ENCODE results near the gene IRAK1.

- TF ChIP-seq CTCF (tag by site-specific recombination; IDR thresholded peaks at IDR 0.05) = no peak
- no peak for TF ChIP-seq ZNF37A (tag by site-specific recombination; IDR thresholded peaks at IDR 0.05)
- TF ChIP-seq ZNF138 (tag by site-specific recombination; IDR thresholded peaks at IDR 0.05; ENCODE audit: borderline replicate concordance) = no peak
- no peak for TF ChIP-seq ZNF580 (tag by site-specific recombination; IDR thresholded peaks at IDR 0.05)
- no peak for TF ChIP-seq ZNF398 (tag by site-specific recombination; IDR thresholded peaks at IDR 0.05)
- no peak for TF ChIP-seq ZBTB44 (tag by site-specific recombination; IDR thresholded peaks at IDR 0.05)
- no peak for TF ChIP-seq KLF8 (tag by site-specific recombination; IDR thresholded peaks at IDR 0.05)
- TF ChIP-seq REST (tag by site-specific recombination; IDR thresholded peaks at IDR 0.05) = no peak
- no peak for TF ChIP-seq TSHZ1 (tag by site-specific recombination; IDR thresholded peaks at IDR 0.05; ENCODE audit: borderline replicate concordance)
- no peak for TF ChIP-seq ZNF843 (tag by site-specific recombination; IDR thresholded peaks at IDR 0.05)
- TF ChIP-seq ZNF335 (tag by site-specific recombination; conservative IDR thresholded peaks at IDR 0.05) = no peak
- TF ChIP-seq HOXA7 (CRISPR knock-in tag; IDR thresholded peaks at IDR 0.05; ENCODE audit: borderline replicate concordance) = no peak
- no peak for TF ChIP-seq ZFP69B (tag by site-specific recombination; IDR thresholded peaks at IDR 0.05)
These were observed 13.0 kb upstream of the IRAK1 start for GRCh38 chrX:154032653-154033052.
